Hepatocyte (in vitro differentiated cells): ENCODE results near the gene PLD2.

Experiments
- CTCF ChIP-seq: fragments of 200-600 bp; sonication (generic); IDR thresholded peaks from 2 replicates; pipeline ENCODE4 v1.5.1; 2016; ENCODE audit warnings: antibody characterized with exemption, mild to moderate bottlenecking; ENCODE audit not compliant: poor library complexity
- EZH2 ChIP-seq: fragments of 200-600 bp; sonication (generic); IDR thresholded peaks from 2 replicates; pipeline ENCODE4 v1.6.1; 2016; ENCODE audit warnings: antibody characterized with exemption, mild to moderate bottlenecking, borderline replicate concordance

- TF ChIP-seq CTCF, result no peak
- TF ChIP-seq EZH2, result no peak
These were observed 536 bp upstream of the PLD2 start for GRCh38 chr17:4806456-4806776.
